Activated T-cell treated with anti-CD3 and anti-CD28 coated beads, Interleukin-2, amount 50 U/mL, for 72 hours (primary cell): ENCODE data around the gene SLC38A5. TPM values are rescaled to one million over a fixed set of nuclear protein-coding genes. Genes with fewer than 3 reads are reported as not detected.

ENCODE experiments used
- ATAC-seq, 2 donors: fragments of 150-1000 bp; cut with Tn5 transposase; replicated peaks in 1 of 2; 2 replicates each; pipeline ENCODE4 v1.10.0; 2021; ENCODE audit warnings: moderate library complexity in 2 of 2, mild to moderate bottlenecking in 1 of 2
- DNase-seq, 2 donors: peaks; one replicate each; pipeline ENCODE4 v3.0.0; 2021 to 2022; ENCODE audit warnings: mixed read lengths in 1 of 2
- H3K27ac Mint-ChIP-seq: one replicate; pipeline ENCODE4 v1.8.0; 2022; ENCODE audit warnings: mild to moderate bottlenecking, moderate library complexity, mixed read lengths
- H3K27me3 Mint-ChIP-seq: one replicate; pipeline ENCODE4 v1.8.0; 2022; ENCODE audit warnings: low read depth, mixed read lengths
- H3K36me3 Mint-ChIP-seq, 2 donors: one replicate each; pipeline ENCODE4 v1.8.0; 2022; ENCODE audit warnings: mixed read lengths in 2 of 2, mild to moderate bottlenecking in 1 of 2; ENCODE audit not compliant: insufficient read depth in 2 of 2
- H3K4me1 Mint-ChIP-seq: one replicate; pipeline ENCODE4 v1.8.0; 2022; ENCODE audit warnings: low read depth, mixed read lengths
- H3K4me3 Mint-ChIP-seq, 2 donors: one replicate each; pipeline ENCODE4 v1.8.0; 2022; ENCODE audit warnings: mild to moderate bottlenecking in 2 of 2, mixed read lengths in 2 of 2, moderate library complexity in 2 of 2
- H3K9me3 Mint-ChIP-seq, 2 donors: one replicate each; pipeline ENCODE4 v1.8.0; 2022; ENCODE audit warnings: mixed read lengths in 2 of 2
- total RNA-seq, 2 donors: library from RNA; stranded (reverse); gene quantifications; one replicate each; pipeline ENCODE4 v1.2.3, GENCODE V29; 2022

SLC38A5 gene
- total RNA-seq, 2 donors from 2014 or later, result 64.8 to 78.8 TPM

DNA sequence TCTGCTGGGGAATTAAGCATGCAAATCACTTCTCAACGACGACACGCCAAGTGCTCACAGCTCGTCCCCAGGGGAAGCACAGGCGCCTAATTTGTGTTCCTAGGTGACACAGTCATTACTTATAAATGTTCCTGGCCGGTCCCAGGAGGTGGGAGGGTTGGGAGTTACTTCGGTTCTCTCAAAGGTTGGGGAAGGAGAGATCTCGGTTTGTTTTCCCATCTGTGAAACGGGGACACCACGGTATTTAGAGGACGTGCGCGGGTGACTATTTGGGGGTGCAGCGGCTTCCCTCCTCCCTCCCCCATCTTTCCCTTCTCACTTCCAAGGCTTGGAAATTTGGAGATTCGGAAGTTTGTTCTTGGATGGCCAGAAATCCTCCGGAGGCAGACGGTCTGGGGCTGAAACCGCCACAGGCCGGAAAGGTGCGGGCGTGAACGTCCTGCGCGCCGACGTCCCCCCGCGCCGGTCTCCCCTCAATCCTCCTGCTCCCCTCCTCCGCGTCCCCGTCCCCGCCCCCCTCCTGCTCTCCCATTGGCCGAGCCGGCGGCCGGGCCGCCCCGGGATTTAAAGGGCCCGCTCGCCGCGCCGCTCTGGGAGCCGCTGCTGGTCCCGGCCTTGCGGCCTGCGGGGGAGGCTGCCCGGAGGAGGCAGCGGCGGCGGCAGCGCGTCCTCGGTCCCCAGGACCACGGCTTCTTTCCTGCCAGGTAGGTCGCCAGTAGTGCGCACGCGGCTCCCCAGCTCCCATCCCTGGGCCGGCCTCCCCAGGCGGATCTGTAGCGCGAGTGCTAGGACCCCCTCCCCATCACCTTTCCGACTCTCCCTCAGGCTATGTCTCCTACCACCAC lies 38.6 kb upstream of the SLC38A5 start, which contains the start of gene PORCN:
Gene PORCN, plus strand, starts transcription at position 593 of the 845 bp plus-strand sequence. CDS start 829 bp downstream, outside the sequence.
- Mint-ChIP-seq H3K36me3 (peaks cover 0 to 1% of the 10 kb centered on the region in 2 donors), H3K9me3 (no peaks in the 10 kb centered on the region), H3K27ac (no peak within 1 kb of the TSS), H3K4me1 (peaks cover 8% of the 10 kb centered on the region), H3K27me3 (no peaks in the 10 kb centered on the region), H3K4me3 (peak within 1 kb of the TSS; percentile 88 to 91)
- peak; percentile 83 to 85 for DNase-seq
- peak; percentile 98 for ATAC-seq

DNA sequence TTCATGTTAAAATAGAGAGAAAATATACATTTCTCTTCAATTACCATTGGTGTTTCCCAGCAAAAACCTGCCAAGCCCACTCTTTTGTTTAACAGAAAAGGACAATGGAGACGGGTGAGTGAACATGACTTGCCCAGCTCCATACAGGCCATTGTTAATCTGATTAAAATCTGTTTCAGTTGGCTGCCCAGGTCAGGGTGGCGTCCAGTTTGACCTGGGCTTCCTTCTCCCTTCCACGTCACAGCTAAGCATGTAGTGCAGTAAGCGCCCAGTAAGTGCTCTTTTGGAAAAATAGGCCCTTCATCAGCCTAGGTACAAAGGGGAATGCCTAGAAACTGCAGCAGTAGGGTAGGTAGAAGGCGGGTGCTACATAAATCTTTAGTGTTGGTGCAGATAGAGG lies 37.2 kb upstream of the SLC38A5 start:
- Mint-ChIP-seq H3K27ac (no peak overlapping the region), H3K4me1 (peaks cover 8% of the 10 kb centered on the region), H3K9me3 (no peaks in the 10 kb centered on the region), H3K36me3 (peaks cover 0 to 1% of the 10 kb centered on the region in 2 donors), H3K4me3 (peak overlapping the region in 1 of 2 donors; percentile 20), H3K27me3 (no peaks in the 10 kb centered on the region)
- ATAC-seq (no peak), DNase-seq (no peak)

DNA sequence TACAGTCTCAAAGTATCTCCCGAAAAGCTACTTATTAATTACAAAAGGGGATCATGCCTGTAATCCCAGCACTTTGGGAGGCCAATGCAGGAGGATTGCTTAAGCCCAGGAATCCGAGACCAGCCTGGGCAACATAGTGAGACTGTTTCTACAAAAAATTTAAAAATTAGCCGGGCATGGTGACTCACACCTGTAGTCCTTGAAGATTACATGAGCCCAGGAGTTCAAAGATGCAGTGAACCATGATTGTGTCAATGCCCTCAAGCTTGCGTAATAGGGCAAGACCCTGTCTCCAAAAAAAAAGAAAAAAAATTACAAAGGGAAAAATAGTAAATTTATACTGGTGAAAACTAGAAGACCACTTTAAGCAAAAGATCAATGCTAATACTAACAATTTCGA lies 35.4 kb upstream of the SLC38A5 start:
- Mint-ChIP-seq H3K4me3 (no peak overlapping the region), H3K27ac (no peak overlapping the region), H3K27me3 (no peaks in the 10 kb centered on the region), H3K9me3 (no peaks in the 10 kb centered on the region), H3K4me1 (peaks cover 8% of the 10 kb centered on the region), H3K36me3 (no peaks in the 10 kb centered on the region)
- ATAC-seq (no peak), DNase-seq (no peak)

DNA sequence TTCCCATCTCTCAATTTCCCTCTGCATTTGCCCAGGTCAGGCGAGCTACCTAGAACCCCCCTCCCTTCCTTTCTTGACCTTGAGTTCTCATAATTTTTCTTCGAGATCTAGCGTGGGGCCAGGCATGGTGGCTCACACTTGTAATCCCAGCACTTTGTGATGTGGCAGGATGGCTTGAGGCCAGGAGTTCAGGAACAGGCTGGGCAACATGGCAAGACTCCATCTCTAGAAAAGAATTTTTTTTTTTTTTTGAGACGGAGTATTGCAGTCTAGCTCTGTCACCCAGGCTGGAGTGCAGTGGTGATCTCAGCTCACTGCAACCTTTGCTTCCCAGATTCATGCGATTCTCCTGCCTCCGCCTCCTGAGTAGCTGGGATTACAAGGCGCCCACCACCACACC lies 34.2 kb upstream of the SLC38A5 start:
- no peak for DNase-seq

DNA sequence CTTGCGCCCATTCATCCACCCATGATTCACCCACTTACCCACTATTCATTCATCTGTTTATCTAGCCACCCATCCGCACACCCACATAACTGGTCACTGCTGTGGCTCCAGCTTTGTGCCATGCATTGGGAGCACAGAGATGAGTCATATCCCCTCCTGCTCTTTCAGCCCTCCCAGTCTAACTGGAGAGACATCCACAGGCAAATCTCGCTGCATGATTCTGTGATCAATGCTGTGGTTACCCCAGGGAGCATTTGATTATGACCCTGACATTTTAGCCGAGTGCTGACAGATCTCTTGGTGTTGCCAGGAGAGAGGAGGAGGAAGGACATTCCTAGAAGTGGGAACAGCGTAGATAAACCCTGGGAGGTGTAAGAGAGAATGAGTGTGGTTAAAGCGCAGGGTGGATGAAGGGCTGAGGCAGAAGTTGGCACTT lies 28.3 kb upstream of the SLC38A5 start:
- Mint-ChIP-seq H3K36me3 (no peaks in the 10 kb centered on the region), H3K27me3 (peaks cover 11% of the 10 kb centered on the region), H3K9me3 (no peaks in the 10 kb centered on the region), H3K4me1 (peaks cover 4% of the 10 kb centered on the region), H3K27ac (no peak overlapping the region), H3K4me3 (no peak overlapping the region)
- no peak for DNase-seq
- ATAC-seq, result peak; percentile 13 to 38

More for the DNA sequence above, 34.2 kb upstream of the SLC38A5 start:
- Mint-ChIP-seq H3K27ac (no peak overlapping the region), H3K4me3 (no peak overlapping the region), H3K9me3 (no peaks in the 10 kb centered on the region), H3K4me1 (no peaks in the 10 kb centered on the region), H3K27me3 (no peaks in the 10 kb centered on the region), H3K36me3 (no peaks in the 10 kb centered on the region)
- no peak for ATAC-seq

DNA sequence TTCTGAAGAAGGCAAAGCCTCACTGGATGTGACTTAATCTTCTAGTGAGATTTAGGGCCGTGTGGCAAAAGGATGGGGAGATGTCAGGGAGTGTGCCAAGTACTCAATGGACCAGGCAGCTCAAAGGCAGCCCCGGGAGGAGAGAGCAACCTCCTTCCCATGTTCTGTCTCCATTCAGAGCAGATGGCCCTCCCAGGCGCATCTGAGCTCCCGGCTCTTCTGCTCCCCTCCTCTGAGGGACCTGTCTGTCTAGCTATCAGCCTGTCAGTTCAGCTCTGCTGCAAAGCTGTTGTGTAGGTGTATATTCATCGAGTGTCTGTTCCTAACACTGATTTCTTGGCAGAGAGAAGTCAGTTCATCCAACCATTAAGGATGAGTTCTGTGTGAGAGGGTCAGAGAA lies 27.8 kb upstream of the SLC38A5 start:
- Mint-ChIP-seq H3K4me1 (peaks cover 4% of the 10 kb centered on the region), H3K9me3 (no peaks in the 10 kb centered on the region), H3K27me3 (peaks cover 11% of the 10 kb centered on the region), H3K36me3 (no peaks in the 10 kb centered on the region), H3K4me3 (no peak overlapping the region), H3K27ac (no peak overlapping the region)
- no peak for DNase-seq
- ATAC-seq, result no peak

DNA sequence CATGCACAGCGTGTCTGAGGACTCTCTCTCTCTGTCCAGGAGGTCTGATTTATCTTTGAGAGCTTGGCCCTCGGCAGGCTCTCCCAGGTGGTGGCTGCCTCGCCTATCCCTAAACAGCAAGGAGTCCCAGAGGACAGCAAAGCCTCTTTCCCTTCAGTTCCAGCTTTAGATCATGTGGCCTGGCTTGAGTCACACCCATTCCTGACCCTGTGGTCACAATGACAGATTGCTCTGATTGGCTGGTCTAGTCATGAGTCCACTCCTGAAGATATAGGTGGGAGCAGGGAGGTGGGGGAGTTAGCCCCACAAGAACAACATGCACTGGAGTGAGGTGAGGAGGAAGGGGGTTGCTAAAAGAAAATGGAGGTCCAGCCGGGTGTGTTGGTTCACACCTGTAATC lies 26.6 kb upstream of the SLC38A5 start:
- DNase-seq (no peak), ATAC-seq (no peak)
- H3K36me3 Mint-ChIP-seq, result no peaks in the 10 kb centered on the region
- H3K4me3 Mint-ChIP-seq, result no peak overlapping the region
- peaks cover 4% of the 10 kb centered on the region for H3K4me1 Mint-ChIP-seq
- no peaks in the 10 kb centered on the region for H3K9me3 Mint-ChIP-seq
- peaks cover 11% of the 10 kb centered on the region for H3K27me3 Mint-ChIP-seq
- no peak overlapping the region for H3K27ac Mint-ChIP-seq

DNA sequence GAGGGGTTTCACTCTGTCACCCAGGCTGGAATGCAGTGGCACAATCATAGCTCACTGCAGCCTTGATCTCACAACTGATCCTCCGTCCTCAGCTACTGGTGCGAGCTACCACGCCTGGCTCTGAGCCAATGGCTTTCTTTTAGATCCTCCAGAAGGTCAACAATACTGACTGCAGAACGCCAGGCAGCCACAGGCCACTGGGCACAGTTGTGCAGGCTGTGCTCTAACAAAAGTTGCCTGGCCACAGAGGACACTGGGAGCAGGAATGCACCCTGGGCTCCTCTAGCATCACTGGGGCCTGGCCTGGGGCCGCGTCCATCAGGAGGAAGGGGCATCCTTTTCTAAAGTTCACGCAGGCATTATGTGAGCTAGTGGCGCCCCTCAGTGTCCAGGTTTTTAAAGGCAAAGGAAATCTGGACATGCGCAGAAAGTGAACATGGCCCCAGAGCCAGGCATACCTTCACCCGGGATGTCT lies 23.9 kb upstream of the SLC38A5 start:
- Mint-ChIP-seq H3K27ac (no peak overlapping the region), H3K36me3 (no peaks in the 10 kb centered on the region), H3K4me1 (peaks cover 4% of the 10 kb centered on the region), H3K27me3 (peaks cover 17% of the 10 kb centered on the region), H3K4me3 (no peak overlapping the region), H3K9me3 (no peaks in the 10 kb centered on the region)
- ATAC-seq (peak in 1 of 2 donors; percentile 54), DNase-seq (peak; percentile 12 to 25)

DNA sequence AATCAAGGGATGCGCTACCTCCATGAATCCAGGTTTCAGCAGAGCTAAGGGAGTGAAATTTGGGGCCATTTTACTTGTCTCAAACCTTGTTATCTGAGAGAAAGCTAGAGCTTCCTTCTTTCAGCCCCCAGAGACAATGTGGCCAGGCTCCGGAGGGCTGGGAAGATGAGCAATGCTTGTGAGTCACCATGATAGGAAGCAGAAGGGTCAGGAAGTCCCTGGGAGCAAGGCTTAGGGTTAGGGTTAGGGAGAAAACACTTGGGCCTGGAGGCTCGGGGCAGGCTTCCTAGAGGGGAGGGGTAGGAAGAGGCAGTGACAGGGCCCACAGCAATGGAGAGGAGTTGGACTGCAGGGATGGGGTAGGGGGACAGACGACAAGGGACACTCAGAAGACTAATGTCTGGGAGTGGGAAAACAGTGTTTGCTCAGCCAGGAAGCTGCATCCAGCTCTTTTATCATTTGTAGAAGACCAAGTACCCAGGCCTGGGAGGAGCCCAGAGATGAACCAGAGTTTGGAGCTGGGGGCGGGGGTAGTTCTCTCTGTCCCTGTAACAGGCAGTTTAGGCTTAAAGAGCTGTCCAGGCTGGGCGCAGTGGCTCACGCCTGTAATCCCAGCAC lies 22.3 kb upstream of the SLC38A5 start:
- no peak overlapping the region for H3K27ac Mint-ChIP-seq
- no peak for DNase-seq
- no peak for ATAC-seq
- no peak overlapping the region for H3K4me3 Mint-ChIP-seq
- no peaks in the 10 kb centered on the region for H3K9me3 Mint-ChIP-seq
- no peaks in the 10 kb centered on the region for H3K4me1 Mint-ChIP-seq
- peaks cover 12% of the 10 kb centered on the region for H3K27me3 Mint-ChIP-seq
- no peaks in the 10 kb centered on the region for H3K36me3 Mint-ChIP-seq

DNA sequence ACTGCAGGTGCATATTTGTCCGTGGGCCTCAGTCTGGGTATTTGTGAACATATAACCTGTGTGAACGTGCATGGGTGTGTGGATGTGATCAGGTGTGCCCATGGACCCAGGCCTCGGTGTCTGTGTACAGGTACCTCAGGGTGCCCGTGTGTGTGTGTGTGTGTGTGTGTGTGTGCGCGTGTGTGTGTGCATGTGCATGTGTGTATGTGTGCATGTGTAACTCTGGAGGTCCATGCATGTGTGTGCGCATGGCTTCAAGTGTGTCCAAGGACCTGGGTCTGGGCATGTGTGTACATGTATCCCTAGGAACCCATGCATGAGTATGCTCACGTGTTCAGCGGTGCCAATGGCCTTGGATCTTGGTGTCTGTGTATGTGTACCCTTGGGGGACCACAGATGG lies 21.7 kb upstream of the SLC38A5 start:
- DNase-seq (no peak), ATAC-seq (no peak)
- Mint-ChIP-seq H3K27me3 (peaks cover 12% of the 10 kb centered on the region), H3K9me3 (no peaks in the 10 kb centered on the region), H3K27ac (no peak overlapping the region), H3K4me3 (no peak overlapping the region), H3K36me3 (no peaks in the 10 kb centered on the region), H3K4me1 (no peaks in the 10 kb centered on the region)

DNA sequence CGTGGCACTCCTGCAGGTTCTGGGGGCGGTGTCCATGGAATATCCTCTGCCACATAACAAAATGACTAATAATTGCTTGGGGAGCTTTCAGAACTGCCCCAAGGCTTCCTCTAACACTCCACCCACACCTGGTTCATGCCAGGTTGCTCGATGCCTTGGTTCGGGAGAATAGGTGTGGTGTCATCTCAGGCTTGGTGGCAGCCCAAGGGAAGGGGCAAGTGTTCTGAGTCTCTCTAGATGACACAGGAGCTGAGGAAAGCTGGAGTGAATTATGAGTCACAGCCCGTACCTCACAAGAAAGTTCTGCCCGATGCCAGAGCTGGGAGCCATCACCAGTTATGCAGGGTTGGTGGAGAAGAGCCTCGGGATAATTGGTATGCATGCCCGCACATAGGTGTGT lies 20.6 kb upstream of the SLC38A5 start:
- Mint-ChIP-seq H3K9me3 (no peaks in the 10 kb centered on the region), H3K27ac (no peak overlapping the region), H3K4me3 (no peak overlapping the region), H3K4me1 (no peaks in the 10 kb centered on the region), H3K27me3 (peaks cover 10% of the 10 kb centered on the region), H3K36me3 (no peaks in the 10 kb centered on the region)
- no peak for DNase-seq
- ATAC-seq, result no peak

DNA sequence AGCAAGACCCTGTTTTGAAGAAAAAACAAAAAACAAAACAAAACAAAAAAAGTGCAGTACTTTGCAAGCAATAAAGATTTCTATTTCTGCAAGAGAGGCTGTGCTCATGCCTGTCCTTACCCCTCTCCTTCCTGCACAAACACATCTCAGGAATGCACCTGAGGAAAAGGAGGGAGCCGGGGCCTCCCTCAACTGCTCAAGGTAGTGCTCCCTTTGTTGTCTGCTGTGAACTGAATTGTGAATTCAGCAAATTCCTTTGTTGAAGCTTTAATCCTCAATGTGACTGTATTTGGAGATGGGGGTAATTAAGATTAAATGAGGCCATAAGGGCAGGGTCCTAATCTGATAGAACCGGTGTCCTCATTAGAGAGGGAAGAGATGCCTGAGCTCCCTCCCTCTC lies 19.8 kb upstream of the SLC38A5 start:
- Mint-ChIP-seq H3K27me3 (peaks cover 6% of the 10 kb centered on the region), H3K4me1 (no peaks in the 10 kb centered on the region), H3K27ac (no peak overlapping the region), H3K9me3 (no peaks in the 10 kb centered on the region), H3K4me3 (no peak overlapping the region), H3K36me3 (no peaks in the 10 kb centered on the region)
- ATAC-seq, result no peak
- no peak for DNase-seq

DNA sequence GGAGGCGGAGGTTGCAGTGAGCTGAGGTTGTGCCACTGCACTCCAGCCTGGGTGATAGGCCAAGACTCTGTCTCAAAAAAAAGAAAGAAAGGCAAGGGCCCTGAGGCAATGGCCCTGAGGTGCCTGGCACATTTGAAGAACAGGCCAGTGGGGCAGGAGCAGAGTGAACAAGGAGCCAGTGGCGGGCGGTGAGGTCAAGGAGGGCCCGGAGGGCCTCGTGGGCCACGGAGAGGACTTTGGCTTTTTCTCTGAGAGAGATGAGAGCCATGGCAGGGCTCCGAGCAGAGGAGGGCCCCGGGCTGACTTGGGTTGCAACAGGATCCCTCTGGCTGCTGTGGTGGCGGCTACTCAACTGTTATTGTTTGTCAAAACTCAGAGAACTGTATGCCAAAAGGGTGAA lies 19.2 kb upstream of the SLC38A5 start:
- H3K4me3 Mint-ChIP-seq, result no peak overlapping the region
- DNase-seq, result no peak
- no peaks in the 10 kb centered on the region for H3K36me3 Mint-ChIP-seq
- H3K4me1 Mint-ChIP-seq, result no peaks in the 10 kb centered on the region
- no peaks in the 10 kb centered on the region for H3K9me3 Mint-ChIP-seq
- ATAC-seq, result no peak
- peaks cover 6% of the 10 kb centered on the region for H3K27me3 Mint-ChIP-seq
- no peak overlapping the region for H3K27ac Mint-ChIP-seq
